ENCODE results near the gene GJA3.

GJA3 gene

DNA sequence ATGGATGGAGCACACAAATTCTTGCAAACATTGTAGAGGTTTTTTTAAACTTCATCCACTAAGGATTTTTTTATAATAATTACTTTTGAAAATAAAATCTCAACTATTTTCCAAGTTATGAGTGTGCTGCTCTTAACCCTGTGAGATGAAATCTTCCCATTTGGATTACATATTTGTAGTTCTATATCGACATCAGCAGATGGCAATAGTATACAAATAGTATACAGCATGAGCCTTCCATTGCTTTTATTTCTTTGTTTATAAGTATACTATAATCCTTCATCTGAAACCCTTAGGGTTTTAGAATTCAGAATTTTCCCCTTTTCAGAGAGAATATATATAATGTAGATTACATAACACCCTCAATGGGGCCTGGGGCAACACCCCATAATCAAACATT lies 70.5 kb downstream of the GJA3 start:
- DNase-seq (ENCODE audit: low read depth in 1 of 2, low spot score in 1 of 2): no peak

Data from activated CD4-positive, alpha-beta T cell treated with anti-CD3 and anti-CD28 coated beads, Interleukin-2, amount 50 U/mL, for 24 hours (primary cell).